C4-2B (cell line): ENCODE results near the gene ST7.

Experiments
- H3K27ac ChIP-seq: fragments of 450-650 bp; 2 replicates; pipeline ENCODE4 v1.5.1; 2017
- ZFX ChIP-seq: fragments of 450-650 bp; IDR thresholded peaks from 2 replicates; pipeline ENCODE4 v1.6.1; 2017
- TF ChIP-seq, protein P1 (sequence below): fragments of 450-650 bp; conservative IDR thresholded peaks from 2 replicates; pipeline ENCODE4 v1.5.1; 2017; ENCODE audit warnings: mild to moderate bottlenecking

The ST7 gene

DNA sequence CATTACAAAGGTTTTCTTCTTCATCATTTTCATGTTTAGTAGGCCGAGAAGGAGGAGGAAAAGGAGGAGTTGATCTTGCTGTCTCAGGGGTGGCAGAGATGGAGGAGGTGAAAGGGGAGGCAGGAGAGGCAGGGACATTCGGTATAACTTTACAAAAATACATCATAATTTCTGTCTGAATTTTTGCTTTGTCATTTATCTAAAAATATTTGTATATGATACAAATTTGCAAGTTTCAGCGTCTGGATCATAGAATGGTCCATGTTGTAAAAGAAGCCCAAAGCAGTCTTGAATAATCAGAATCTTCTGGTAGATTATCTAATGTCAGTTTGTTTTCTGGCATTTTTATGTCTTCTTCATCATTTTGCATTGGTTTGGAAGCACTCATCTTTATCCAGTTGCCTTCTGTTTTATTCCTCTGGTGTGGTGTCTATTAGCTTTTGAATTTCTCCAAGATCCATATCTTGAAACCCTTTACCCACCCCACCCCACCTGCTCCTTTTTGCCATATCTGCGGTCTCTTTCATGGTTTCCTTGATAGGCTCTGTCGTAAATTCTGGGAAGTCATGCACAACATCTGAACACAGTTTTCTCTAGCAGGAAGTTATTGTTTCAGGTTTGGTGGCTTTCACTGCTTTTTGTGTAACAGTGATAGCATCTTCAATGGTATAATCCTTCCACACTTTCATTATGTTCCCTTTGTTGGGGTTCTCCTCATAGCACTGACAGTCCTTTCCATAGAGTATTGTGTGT is 95.0 kb downstream of the ST7 start:
- no peak for TF ChIP-seq ZFX
- TF ChIP-seq, protein P1, sequence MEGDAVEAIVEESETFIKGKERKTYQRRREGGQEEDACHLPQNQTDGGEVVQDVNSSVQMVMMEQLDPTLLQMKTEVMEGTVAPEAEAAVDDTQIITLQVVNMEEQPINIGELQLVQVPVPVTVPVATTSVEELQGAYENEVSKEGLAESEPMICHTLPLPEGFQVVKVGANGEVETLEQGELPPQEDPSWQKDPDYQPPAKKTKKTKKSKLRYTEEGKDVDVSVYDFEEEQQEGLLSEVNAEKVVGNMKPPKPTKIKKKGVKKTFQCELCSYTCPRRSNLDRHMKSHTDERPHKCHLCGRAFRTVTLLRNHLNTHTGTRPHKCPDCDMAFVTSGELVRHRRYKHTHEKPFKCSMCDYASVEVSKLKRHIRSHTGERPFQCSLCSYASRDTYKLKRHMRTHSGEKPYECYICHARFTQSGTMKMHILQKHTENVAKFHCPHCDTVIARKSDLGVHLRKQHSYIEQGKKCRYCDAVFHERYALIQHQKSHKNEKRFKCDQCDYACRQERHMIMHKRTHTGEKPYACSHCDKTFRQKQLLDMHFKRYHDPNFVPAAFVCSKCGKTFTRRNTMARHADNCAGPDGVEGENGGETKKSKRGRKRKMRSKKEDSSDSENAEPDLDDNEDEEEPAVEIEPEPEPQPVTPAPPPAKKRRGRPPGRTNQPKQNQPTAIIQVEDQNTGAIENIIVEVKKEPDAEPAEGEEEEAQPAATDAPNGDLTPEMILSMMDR = no peak
- H3K27ac ChIP-seq = no peak overlapping the region

DNA sequence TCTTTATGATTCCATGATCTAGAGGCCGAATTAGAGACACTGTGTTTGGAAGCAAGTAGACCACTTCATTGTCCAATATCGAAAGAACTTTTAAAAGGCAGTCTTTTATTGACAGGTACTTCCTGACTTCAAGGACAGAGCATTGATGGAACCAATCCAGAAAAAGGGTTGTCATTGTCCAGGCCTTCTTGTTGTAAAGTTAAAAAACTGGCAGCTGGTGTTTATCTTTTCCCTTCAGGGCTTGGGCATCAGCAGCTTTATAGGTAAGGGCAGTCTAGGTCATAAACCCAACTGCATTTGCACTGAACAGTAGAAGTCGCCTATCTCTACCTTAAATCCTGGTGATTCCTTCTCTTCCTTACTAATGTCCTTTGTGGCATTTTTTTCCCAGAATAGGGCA is 95.6 kb downstream of the ST7 start:
- H3K27ac ChIP-seq = no peak overlapping the region
- TF ChIP-seq, protein P1 = no peak
- no peak for TF ChIP-seq ZFX

DNA sequence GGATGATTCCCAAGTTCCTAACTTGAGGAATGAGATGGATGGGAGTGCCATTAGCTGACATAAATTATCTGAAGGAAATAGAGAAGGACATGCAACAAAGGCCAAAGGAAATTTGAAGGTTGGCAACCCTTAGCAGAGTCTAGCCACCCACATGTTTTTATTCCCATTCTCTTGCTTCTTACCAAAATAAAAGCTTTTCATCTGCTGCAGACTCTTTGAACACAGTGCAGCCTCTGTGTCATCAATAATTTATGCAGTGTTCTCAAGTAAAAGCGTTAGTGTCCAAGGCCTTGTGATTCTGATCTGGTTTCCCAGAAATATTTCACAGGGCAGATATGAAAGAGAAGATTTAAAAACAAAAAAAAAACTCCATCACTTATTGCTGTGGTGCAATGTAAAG is 98.5 kb downstream of the ST7 start:
- H3K27ac ChIP-seq = no peak overlapping the region
- TF ChIP-seq, protein P1 = no peak
- no peak for TF ChIP-seq ZFX

DNA sequence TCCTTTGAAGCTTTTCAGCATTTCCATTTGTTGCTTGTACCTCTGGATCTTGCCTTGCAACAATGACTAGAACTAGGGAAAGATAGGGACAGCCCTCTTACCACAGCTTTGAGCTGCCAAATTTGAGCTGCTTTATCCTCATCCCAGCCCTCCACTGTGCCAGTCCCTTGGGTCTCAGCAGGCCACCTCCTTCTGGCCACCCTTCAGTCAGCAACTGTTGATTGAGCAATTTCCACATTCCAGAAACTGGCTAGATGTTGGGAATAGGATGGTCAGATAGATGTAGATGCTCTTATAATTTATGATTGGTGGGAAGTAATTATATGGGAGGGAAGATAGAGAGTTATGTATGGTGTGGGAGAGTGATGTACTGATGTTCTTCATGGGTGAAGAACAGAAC is 100.1 kb downstream of the ST7 start:
- no peak overlapping the region for H3K27ac ChIP-seq
- TF ChIP-seq, protein P1 = no peak
- TF ChIP-seq ZFX = no peak

DNA sequence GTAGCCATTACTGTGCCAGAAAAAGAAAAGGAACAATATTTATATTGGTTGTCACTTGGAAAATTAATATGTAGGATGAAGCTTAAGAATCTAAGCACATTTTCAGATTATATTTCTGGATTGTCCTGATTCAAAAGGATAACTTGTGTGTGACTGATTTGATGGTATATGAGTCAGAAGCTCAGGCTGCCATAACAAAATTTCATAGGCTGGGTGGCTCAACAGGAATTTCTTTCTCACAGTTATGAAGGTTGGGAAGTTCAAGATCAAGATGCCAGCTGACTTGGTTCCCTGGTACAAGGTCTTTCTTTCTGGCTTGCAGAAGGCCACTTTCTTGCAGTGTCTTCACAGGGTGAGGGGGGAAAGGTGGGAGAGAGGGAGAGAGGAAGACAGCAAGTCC is 108.5 kb downstream of the ST7 start:
- TF ChIP-seq, protein P1 = no peak
- TF ChIP-seq ZFX = no peak
- no peak overlapping the region for H3K27ac ChIP-seq

DNA sequence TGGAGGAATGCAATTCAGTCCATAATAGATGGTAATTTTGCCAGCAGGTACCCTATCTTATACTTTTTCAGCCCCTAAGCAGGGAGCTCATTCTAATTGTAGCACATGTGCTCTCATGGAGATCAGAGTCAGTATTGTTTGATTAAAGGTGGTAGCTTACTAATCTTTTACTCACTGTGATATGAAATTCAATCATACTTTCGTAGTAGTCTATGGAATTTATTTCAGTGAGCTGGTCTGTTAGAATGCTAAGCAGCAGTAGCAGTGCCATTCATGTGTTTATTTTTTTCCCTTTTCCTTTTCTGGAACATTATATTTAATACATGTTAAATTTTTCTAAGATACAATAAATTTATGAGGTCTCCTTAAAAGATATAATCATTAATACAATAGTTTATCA is 109.0 kb downstream of the ST7 start:
- TF ChIP-seq, protein P1 = no peak
- no peak for TF ChIP-seq ZFX
- H3K27ac ChIP-seq = no peak overlapping the region

DNA sequence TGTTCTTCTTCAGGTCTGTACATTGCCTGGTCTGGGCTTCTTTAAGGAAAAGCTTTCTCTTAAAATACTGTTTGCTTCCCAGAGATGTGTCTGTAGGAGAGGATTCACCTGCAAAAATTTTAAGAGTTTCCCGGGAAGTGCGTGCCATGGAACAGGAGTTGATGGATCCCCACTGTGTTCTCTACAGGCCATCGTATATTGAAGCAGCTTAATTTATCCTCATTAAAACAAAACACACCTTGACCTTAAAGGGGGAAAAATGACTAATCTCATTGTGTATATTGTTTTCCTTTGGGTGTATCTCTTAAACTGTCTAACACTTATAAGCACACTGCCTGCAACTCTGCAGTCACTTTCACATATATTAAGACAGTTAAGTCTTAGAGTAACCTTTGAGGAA is 111.4 kb downstream of the ST7 start:
- TF ChIP-seq, protein P1 = no peak
- TF ChIP-seq ZFX = no peak
- no peak overlapping the region for H3K27ac ChIP-seq
